ENCODE results near the gene PIK3R6.

- TF ChIP-seq CTCF (IDR thresholded peaks at IDR 0.05), result no peak
- no peak for TF ChIP-seq POLR2AphosphoS5 (IDR thresholded peaks at IDR 0.05)
Observed at GRCh38 chr17:8835106-8835505, 32.4 kb downstream of the PIK3R6 start.

Data from gastroesophageal sphincter (tissue), 3 donors.